HepG2 (cell line): ENCODE measurements around the gene TUBB3. TPM values are rescaled to one million over a fixed set of nuclear protein-coding genes. Genes with fewer than 3 reads are reported as not detected.

Source experiments
- ARID3A ChIP-seq: IDR thresholded peaks from 2 replicates; pipeline ENCODE4 v1.6.1; 2012; ENCODE audit warnings: low read depth, low read length, improper control_type of control experiment
- ATF4 ChIP-seq, 2 experiments: fragments of 450-650 bp in 1 of 2; sonication (generic) in 1 of 2; formaldehyde crosslinking; IDR thresholded peaks; 2 replicates each; pipeline versions ENCODE4 v1.5.0 to v1.8.0; 2020 to 2022; ENCODE audit warnings: mild to moderate bottlenecking in 1 of 2, missing genetic modification reagents in 1 of 2
- ATF7 ChIP-seq, 2 experiments: fragments of 450-650 bp in 1 of 2; sonication (generic) in 1 of 2; formaldehyde crosslinking in 1 of 2; IDR thresholded peaks; 2 replicates each; pipeline versions ENCODE4 v1.4.0 to v1.6.1; 2016 to 2020; ENCODE audit warnings: antibody characterized with exemption in 1 of 2, mild to moderate bottlenecking in 1 of 2, missing genetic modification reagents in 1 of 2
- CERS6 ChIP-seq: sonication (generic); formaldehyde crosslinking; IDR thresholded peaks from 2 replicates; pipeline ENCODE4 v1.5.0; 2020; ENCODE audit warnings: missing genetic modification reagents
- HIC2 ChIP-seq: sonication (generic); formaldehyde crosslinking; IDR thresholded peaks from 2 replicates; pipeline ENCODE4 v1.9.0; 2022; ENCODE audit warnings: low read depth, missing genetic modification reagents
- MNT ChIP-seq: fragments of 450-650 bp; IDR thresholded peaks from 2 replicates; pipeline ENCODE4 v1.6.1; 2016
- MTA3 ChIP-seq: sonication (generic); formaldehyde crosslinking; IDR thresholded peaks from 2 replicates; pipeline ENCODE4 v1.4.0; 2020; ENCODE audit warnings: missing genetic modification reagents
- MXD1 ChIP-seq: sonication (generic); formaldehyde crosslinking; IDR thresholded peaks from 2 replicates; pipeline ENCODE4 v1.4.0; 2020; ENCODE audit warnings: mild to moderate bottlenecking, missing genetic modification reagents
- SNAI1 ChIP-seq: sonication (generic); formaldehyde crosslinking; IDR thresholded peaks from 2 replicates; pipeline ENCODE4 v1.5.0; 2020; ENCODE audit warnings: mild to moderate bottlenecking, missing genetic modification reagents, borderline replicate concordance
- TBX2 ChIP-seq: sonication (generic); formaldehyde crosslinking; IDR thresholded peaks from 2 replicates; pipeline ENCODE4 v1.5.0; 2020; ENCODE audit warnings: missing genetic modification reagents, mild to moderate bottlenecking, borderline replicate concordance
- ZBTB43 ChIP-seq: sonication (generic); formaldehyde crosslinking; conservative IDR thresholded peaks from 2 replicates; pipeline ENCODE4 v1.4.0; 2020; ENCODE audit warnings: missing genetic modification reagents
- ZFY ChIP-seq: sonication (generic); formaldehyde crosslinking; IDR thresholded peaks from 2 replicates; pipeline ENCODE4 v1.4.0; 2020; ENCODE audit warnings: missing genetic modification reagents
- ZNF225 ChIP-seq: sonication (generic); formaldehyde crosslinking; IDR thresholded peaks from 2 replicates; pipeline ENCODE4 v1.4.0; 2020; ENCODE audit warnings: mild to moderate bottlenecking, missing genetic modification reagents
- ZNF235 ChIP-seq: sonication (generic); formaldehyde crosslinking; IDR thresholded peaks from 2 replicates; pipeline ENCODE4 v1.8.1; 2023; ENCODE audit warnings: mild to moderate bottlenecking, missing genetic modification reagents, borderline replicate concordance
- ZNF275 ChIP-seq: sonication (generic); formaldehyde crosslinking; IDR thresholded peaks from 2 replicates; pipeline ENCODE4 v1.8.0; 2022; ENCODE audit warnings: missing genetic modification reagents, mild to moderate bottlenecking, inconsistent platforms, borderline replicate concordance
- ZNF615 ChIP-seq: sonication (generic); formaldehyde crosslinking; IDR thresholded peaks from 2 replicates; pipeline ENCODE4 v1.5.0; 2020; ENCODE audit warnings: mild to moderate bottlenecking, missing genetic modification reagents, borderline replicate concordance
- ZNF75D ChIP-seq: sonication (generic); formaldehyde crosslinking; IDR thresholded peaks from 2 replicates; pipeline ENCODE4 v1.8.1; 2023; ENCODE audit warnings: missing genetic modification reagents, mild to moderate bottlenecking, borderline replicate concordance
- polyA plus RNA-seq, 8 experiments: library from polyadenylated mRNA; depleted of rRNA in 3 of 8; stranded (reverse) in 7 of 8; unstranded in 1 of 8; fragments of >200 nt; fragmentation: Illumina TruSeq in 4 of 8; extraction: Trizol in 4 of 8; gene quantifications; 2 replicates each; pipeline versions ENCODE4 v1.2.1 to v1.2.3, GENCODE V29; 2011 to 2016; ENCODE audit warnings: low read depth in 4 of 8, missing spikeins in 1 of 8, mixed read lengths in 1 of 8; ENCODE audit not compliant: insufficient read depth in 1 of 8
- total RNA-seq, 5 experiments: library from RNA; depleted of rRNA; stranded (reverse); fragments of >200 nt; fragmentation: Illumina TruSeq; extraction: Trizol; gene quantifications; 2 replicates each; pipeline ENCODE4 v1.2.3, GENCODE V29; 2016; ENCODE audit warnings: low read depth in 1 of 5

The TUBB3 gene
- total and polyA plus RNA-seq, 2 of the 13 experiments (the other 11 are each of a cell fraction or from before 2014, with no cell fraction given), result 110 to 185 TPM

GRCh38 chr16:89917773-89918452, 5.2 kb upstream of the TUBB3 start (continued):
- TF ChIP-seq ZNF275 (peak; percentile 81; the same call in 1 of the 2 replicates), CERS6 (CRISPR knock-in tag) (peak; percentile 90; the same call in 1 of the 2 replicates), ATF7 (IDR thresholded peaks at IDR 0.05) (no peak), ATF7 (CRISPR knock-in tag; IDR thresholded peaks at IDR 0.05) (peak; percentile 89), MNT (peak; percentile 85), MXD1 (CRISPR knock-in tag) (peak; percentile 98), ZNF615 (CRISPR knock-in tag) (peak; percentile 67; the same call in 1 of the 2 replicates), ZNF225 (CRISPR knock-in tag) (peak; percentile 99), ZNF75D (CRISPR knock-in tag) (no peak), MTA3 (no peak), ZBTB43 (CRISPR knock-in tag) (peak; percentile 98), HIC2 (CRISPR knock-in tag) (peak; percentile 97), TBX2 (peak; percentile 100), ZFY (CRISPR knock-in tag) (peak; percentile 97), ARID3A (no peak), ZNF235 (no peak; the same call in 1 of the 2 replicates), ATF4 (CRISPR knock-in tag; IDR thresholded peaks at IDR 0.05) (peak in 1 of 2 experiments; percentile 88; a peak in 2 of 4 replicates), SNAI1 (no peak)
